Activated T-helper 9 cell treated with anti-CD3 and anti-CD28 coated beads, Interleukin-2, amount 50 U/mL, for 16 hours (primary cell): ENCODE results near the gene BRINP2.

Experiments used
- DNase-seq: peaks from one replicate; pipeline ENCODE4 v3.0.0-alpha.2; 2020; ENCODE audit warnings: low read depth

BRINP2 gene

GRCh38 chr1:177270863-177271262 lies 100.1 kb downstream of the BRINP2 start:
- DNase-seq = no peak

GRCh38 chr1:177273141-177273540 lies 102.4 kb downstream of the BRINP2 start:
- DNase-seq = no peak

GRCh38 chr1:177274687-177275211 lies 104.0 kb downstream of the BRINP2 start:
- no peak for DNase-seq

GRCh38 chr1:177275736-177276135 lies 105.0 kb downstream of the BRINP2 start:
- no peak for DNase-seq

GRCh38 chr1:177278626-177279390 lies 108.0 kb downstream of the BRINP2 start:
- DNase-seq = no peak

- DNase-seq = no peak
Observed at GRCh38 chr1:177281901-177282300, 111.1 kb downstream of the BRINP2 start.

GRCh38 chr1:177282976-177283375 lies 112.2 kb downstream of the BRINP2 start:
- no peak for DNase-seq

GRCh38 chr1:177283380-177283779 lies 112.6 kb downstream of the BRINP2 start:
- DNase-seq = no peak

- no peak for DNase-seq
Observed at GRCh38 chr1:177286396-177286795, 115.6 kb downstream of the BRINP2 start.

GRCh38 chr1:177287270-177287669 lies 116.5 kb downstream of the BRINP2 start:
- no peak for DNase-seq

GRCh38 chr1:177287994-177288393 lies 117.2 kb downstream of the BRINP2 start:
- no peak for DNase-seq

- DNase-seq = no peak
Observed at GRCh38 chr1:177289532-177289931, 118.8 kb downstream of the BRINP2 start.

GRCh38 chr1:177300431-177300830 lies 129.7 kb downstream of the BRINP2 start:
- DNase-seq = no peak

- no peak for DNase-seq
Observed at GRCh38 chr1:177301425-177302124, 130.8 kb downstream of the BRINP2 start.

GRCh38 chr1:177302357-177303044 lies 131.7 kb downstream of the BRINP2 start:
- DNase-seq = no peak

- no peak for DNase-seq
Observed at GRCh38 chr1:177305040-177306018, 134.6 kb downstream of the BRINP2 start.

GRCh38 chr1:177306019-177306415 lies 135.3 kb downstream of the BRINP2 start:
- DNase-seq = no peak

GRCh38 chr1:177306981-177307380 lies 136.2 kb downstream of the BRINP2 start:
- DNase-seq = no peak

GRCh38 chr1:177307771-177308170 lies 137.0 kb downstream of the BRINP2 start:
- no peak for DNase-seq

GRCh38 chr1:177309880-177310279 lies 139.1 kb downstream of the BRINP2 start:
- no peak for DNase-seq

- DNase-seq = no peak
Observed at GRCh38 chr1:177310326-177310725, 139.6 kb downstream of the BRINP2 start.

GRCh38 chr1:177311111-177311510 lies 140.4 kb downstream of the BRINP2 start:
- no peak for DNase-seq
